ENCODE results near the gene CDH8.

CDH8 gene

DNA sequence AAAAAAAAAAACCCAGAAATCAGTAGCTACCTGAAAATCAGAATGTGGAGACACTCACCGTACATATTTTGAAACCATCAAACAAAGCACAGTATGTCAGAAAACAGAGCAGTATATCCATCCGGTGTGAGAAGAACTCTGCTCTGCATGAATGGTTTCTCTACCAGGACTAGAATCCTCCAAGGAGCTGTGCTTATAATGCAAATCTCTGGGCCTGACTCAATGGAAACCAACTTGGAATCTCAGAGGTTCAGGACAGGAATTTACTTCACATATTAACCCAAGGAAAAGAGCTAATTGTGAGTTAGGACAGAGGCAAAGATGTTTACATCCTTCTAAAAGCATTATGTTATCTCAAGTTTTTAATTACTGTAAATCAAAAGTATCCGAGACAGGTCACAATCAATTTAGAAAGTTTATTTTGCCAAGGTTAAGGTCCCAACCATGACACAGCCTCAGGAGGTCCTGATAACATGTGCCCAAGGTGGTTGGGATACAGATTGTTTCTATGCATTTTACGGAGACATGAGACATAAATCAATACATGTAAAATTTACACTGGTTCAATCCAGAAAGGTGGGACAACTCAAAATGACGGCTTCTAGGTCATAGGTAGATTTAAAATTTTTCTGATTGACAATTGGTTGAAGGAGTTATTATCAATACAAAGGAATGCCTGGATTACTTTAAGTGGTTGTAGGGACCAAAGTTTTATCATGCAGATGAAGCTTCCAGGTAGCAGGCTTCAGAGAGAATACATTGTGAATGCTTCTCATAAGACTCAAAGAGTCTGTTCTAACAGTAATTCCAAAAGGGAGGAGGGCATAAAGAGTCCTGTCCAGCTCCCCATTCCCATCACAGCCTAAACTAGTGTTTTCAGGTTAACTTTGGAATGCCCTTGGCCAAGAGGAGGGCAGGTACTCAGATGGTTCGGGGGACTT, 164.1 kb downstream of the CDH8 start:
- DNase-seq = no peak
- Histone ChIP-seq H3K14ac (ENCODE audit: low read length in 2 of 2) (no peak overlapping the region), H3K23ac (ENCODE audit: low read length in 2 of 2) (no peak overlapping the region), H2AFZ (ENCODE audit: low read depth, low read length) (no peak overlapping the region), H3K4ac (ENCODE audit: low read depth in 1 of 2, low read length in 2 of 2) (no peak overlapping the region), H3K27ac (ENCODE audit: low read length, poor library complexity, severe bottlenecking) (no peak overlapping the region), H3K79me1 (replicated peaks; ENCODE audit: low read length, poor library complexity, severe bottlenecking) (no peaks in the 10 kb centered on the region), H3K4me3 (ENCODE audit: insufficient read depth in 1 of 2, low read depth in 1 of 2, low read length in 2 of 2) (no peak overlapping the region), H3K36me3 (ENCODE audit: control insufficient read depth in 1 of 2, insufficient read depth in 2 of 2, low read depth in 1 of 2, low read length in 2 of 2) (no peaks in the 10 kb centered on the region), H3K9ac (ENCODE audit: low read length) (no peak overlapping the region), H4K8ac (ENCODE audit: low read length) (no peak overlapping the region), H3K27me3 (ENCODE audit: control insufficient read depth in 1 of 2, insufficient read depth in 1 of 2, low read length in 2 of 2) (no peaks in the 10 kb centered on the region), H2BK12ac (ENCODE audit: low read length in 2 of 2) (no peak overlapping the region), H3K4me2 (ENCODE audit: low read length, poor library complexity, severe bottlenecking) (no peak overlapping the region), H3K9me3 (ENCODE audit: control insufficient read depth, low read length) (no peaks in the 10 kb centered on the region), H2BK120ac (ENCODE audit: low read depth, low read length) (no peak overlapping the region), H2AK5ac (ENCODE audit: low read length, severe bottlenecking) (no peak overlapping the region), H2BK15ac (ENCODE audit: low read depth, poor library complexity, severe bottlenecking) (no peak overlapping the region), H3K4me1 (ENCODE audit: control insufficient read depth, insufficient read depth, low read depth, low read length) (no peaks in the 10 kb centered on the region), H3K18ac (ENCODE audit: low read depth in 1 of 2, low read length in 2 of 2) (no peak overlapping the region), H2BK5ac (ENCODE audit: low read depth, low read length, poor library complexity, severe bottlenecking) (no peak overlapping the region), H4K91ac (ENCODE audit: low read length) (no peak overlapping the region)
- WGBS = 72% methylated on average over 4 of the region's 6 CpGs

DNA sequence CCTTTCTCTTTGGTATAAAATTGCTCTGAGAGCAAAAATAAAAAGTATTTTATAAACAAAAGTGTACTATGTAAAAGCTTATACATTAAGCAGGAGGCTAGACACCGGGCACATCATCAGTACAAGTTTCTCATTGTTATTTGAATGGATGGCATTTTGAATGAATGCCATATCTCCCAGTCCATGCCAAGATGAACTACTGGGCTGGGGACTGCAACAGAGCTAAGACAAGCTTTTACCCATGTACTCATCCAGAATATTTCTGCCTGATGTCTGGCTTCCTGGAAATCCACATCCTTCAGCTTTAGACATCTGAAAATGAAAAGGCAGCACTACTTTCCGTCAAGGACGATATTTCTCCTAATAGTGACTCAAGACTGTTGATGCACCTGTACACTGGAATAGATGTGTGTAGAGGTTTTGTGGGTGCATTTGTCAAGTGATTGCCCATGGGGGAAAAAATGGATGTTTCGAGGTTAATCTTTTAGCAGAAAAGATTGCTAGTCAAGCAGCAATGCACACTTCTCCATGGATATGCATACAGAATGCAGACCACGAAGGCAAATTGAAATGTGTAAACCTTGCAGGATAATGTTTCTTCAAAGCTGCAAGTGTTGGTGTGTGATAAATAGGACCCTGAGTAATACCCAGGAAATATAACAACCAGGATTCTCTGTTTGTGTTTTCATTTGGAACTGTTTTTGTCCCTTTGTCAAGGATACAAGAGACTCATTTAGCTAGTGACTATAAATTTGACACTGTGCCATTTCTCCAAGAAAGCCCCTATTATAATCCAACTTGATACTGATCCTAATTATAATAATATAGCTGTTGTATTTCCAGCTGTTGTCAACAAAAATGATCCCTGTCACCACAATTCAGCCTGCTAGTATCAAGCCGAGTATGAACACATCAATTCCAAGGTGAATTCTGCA, 173.8 kb downstream of the CDH8 start:
- Histone ChIP-seq H3K9me3 (ENCODE audit: control insufficient read depth, low read length) (no peaks in the 10 kb centered on the region), H3K27me3 (ENCODE audit: control insufficient read depth in 1 of 2, insufficient read depth in 1 of 2, low read length in 2 of 2) (no peaks in the 10 kb centered on the region), H4K91ac (ENCODE audit: low read length) (no peak overlapping the region), H2AK5ac (ENCODE audit: low read length, severe bottlenecking) (no peak overlapping the region), H3K9ac (ENCODE audit: low read length) (no peak overlapping the region), H4K8ac (ENCODE audit: low read length) (no peak overlapping the region), H2AFZ (ENCODE audit: low read depth, low read length) (no peak overlapping the region), H3K27ac (ENCODE audit: low read length, poor library complexity, severe bottlenecking) (no peak overlapping the region), H3K4me3 (ENCODE audit: insufficient read depth in 1 of 2, low read depth in 1 of 2, low read length in 2 of 2) (no peak overlapping the region), H3K23ac (ENCODE audit: low read length in 2 of 2) (no peak overlapping the region), H2BK5ac (ENCODE audit: low read depth, low read length, poor library complexity, severe bottlenecking) (no peak overlapping the region), H3K18ac (ENCODE audit: low read depth in 1 of 2, low read length in 2 of 2) (no peak overlapping the region), H2BK15ac (ENCODE audit: low read depth, poor library complexity, severe bottlenecking) (no peak overlapping the region), H3K36me3 (ENCODE audit: control insufficient read depth in 1 of 2, insufficient read depth in 2 of 2, low read depth in 1 of 2, low read length in 2 of 2) (no peaks in the 10 kb centered on the region), H3K14ac (ENCODE audit: low read length in 2 of 2) (no peak overlapping the region), H3K4me1 (ENCODE audit: control insufficient read depth, insufficient read depth, low read depth, low read length) (peaks cover 2% of the 10 kb centered on the region), H3K79me1 (replicated peaks; ENCODE audit: low read length, poor library complexity, severe bottlenecking) (no peaks in the 10 kb centered on the region), H2BK12ac (ENCODE audit: low read length in 2 of 2) (no peak overlapping the region), H2BK120ac (ENCODE audit: low read depth, low read length) (no peak overlapping the region), H3K4me2 (ENCODE audit: low read length, poor library complexity, severe bottlenecking) (no peak overlapping the region), H3K4ac (ENCODE audit: low read depth in 1 of 2, low read length in 2 of 2) (no peak overlapping the region)
- DNase-seq = no peak
- 86% methylated on average over 6 of the region's 6 CpGs for WGBS

GRCh38 chr16:61858988-61859387, 177.2 kb downstream of the CDH8 start:
- H3K9ac ChIP-seq (ENCODE audit: low read length) = no peak overlapping the region
- H3K27ac ChIP-seq (ENCODE audit: low read length, poor library complexity, severe bottlenecking) = no peak overlapping the region

GRCh38 chr16:61842666-61843065, 193.6 kb downstream of the CDH8 start:
- H3K4me3 ChIP-seq (ENCODE audit: insufficient read depth in 1 of 2, low read depth in 1 of 2, low read length in 2 of 2) = no peak overlapping the region
- H3K18ac ChIP-seq (ENCODE audit: low read depth in 1 of 2, low read length in 2 of 2) = no peak overlapping the region
- H3K4me2 ChIP-seq (ENCODE audit: low read length, poor library complexity, severe bottlenecking) = no peak overlapping the region
- H3K27me3 ChIP-seq (ENCODE audit: control insufficient read depth in 1 of 2, insufficient read depth in 1 of 2, low read length in 2 of 2) = no peaks in the 10 kb centered on the region
- H3K14ac ChIP-seq (ENCODE audit: low read length in 2 of 2) = no peak overlapping the region
- no peak overlapping the region for H2AFZ ChIP-seq (ENCODE audit: low read depth, low read length)
- H3K9me3 ChIP-seq (ENCODE audit: control insufficient read depth, low read length) = no peaks in the 10 kb centered on the region
- H3K4me1 ChIP-seq (ENCODE audit: control insufficient read depth, insufficient read depth, low read depth, low read length) = no peaks in the 10 kb centered on the region
- no peak overlapping the region for H4K91ac ChIP-seq (ENCODE audit: low read length)
- no peaks in the 10 kb centered on the region for H3K79me1 ChIP-seq (replicated peaks; ENCODE audit: low read length, poor library complexity, severe bottlenecking)
- no peak overlapping the region for H3K27ac ChIP-seq (ENCODE audit: low read length, poor library complexity, severe bottlenecking)
- no peak overlapping the region for H3K4ac ChIP-seq (ENCODE audit: low read depth in 1 of 2, low read length in 2 of 2)
- H3K9ac ChIP-seq (ENCODE audit: low read length) = no peak overlapping the region
- H3K36me3 ChIP-seq (ENCODE audit: control insufficient read depth in 1 of 2, insufficient read depth in 2 of 2, low read depth in 1 of 2, low read length in 2 of 2) = no peaks in the 10 kb centered on the region
- H2BK120ac ChIP-seq (ENCODE audit: low read depth, low read length) = no peak overlapping the region
- no peak for DNase-seq
- H3K23ac ChIP-seq (ENCODE audit: low read length in 2 of 2) = no peak overlapping the region
- no peak overlapping the region for H2BK12ac ChIP-seq (ENCODE audit: low read length in 2 of 2)
- H2BK15ac ChIP-seq (ENCODE audit: low read depth, poor library complexity, severe bottlenecking) = no peak overlapping the region
- H4K8ac ChIP-seq (ENCODE audit: low read length) = no peak overlapping the region
- WGBS = 82% methylated on average over 1 of the region's 2 CpGs
- no peak overlapping the region for H2AK5ac ChIP-seq (ENCODE audit: low read length, severe bottlenecking)
- no peak overlapping the region for H2BK5ac ChIP-seq (ENCODE audit: low read depth, low read length, poor library complexity, severe bottlenecking)

More at GRCh38 chr16:61858988-61859387, 177.2 kb downstream of the CDH8 start:
- Histone ChIP-seq H3K27me3 (ENCODE audit: control insufficient read depth in 1 of 2, insufficient read depth in 1 of 2, low read length in 2 of 2) (no peaks in the 10 kb centered on the region), H3K36me3 (ENCODE audit: control insufficient read depth in 1 of 2, insufficient read depth in 2 of 2, low read depth in 1 of 2, low read length in 2 of 2) (no peaks in the 10 kb centered on the region), H4K91ac (ENCODE audit: low read length) (no peak overlapping the region), H3K79me1 (replicated peaks; ENCODE audit: low read length, poor library complexity, severe bottlenecking) (no peaks in the 10 kb centered on the region), H2BK12ac (ENCODE audit: low read length in 2 of 2) (no peak overlapping the region), H3K4me3 (ENCODE audit: insufficient read depth in 1 of 2, low read depth in 1 of 2, low read length in 2 of 2) (no peak overlapping the region), H3K23ac (ENCODE audit: low read length in 2 of 2) (no peak overlapping the region), H2BK15ac (ENCODE audit: low read depth, poor library complexity, severe bottlenecking) (no peak overlapping the region), H4K8ac (ENCODE audit: low read length) (no peak overlapping the region), H3K18ac (ENCODE audit: low read depth in 1 of 2, low read length in 2 of 2) (no peak overlapping the region), H3K9me3 (ENCODE audit: control insufficient read depth, low read length) (no peaks in the 10 kb centered on the region), H3K4me1 (ENCODE audit: control insufficient read depth, insufficient read depth, low read depth, low read length) (peaks cover 2% of the 10 kb centered on the region), H2AFZ (ENCODE audit: low read depth, low read length) (no peak overlapping the region), H2AK5ac (ENCODE audit: low read length, severe bottlenecking) (no peak overlapping the region), H3K14ac (ENCODE audit: low read length in 2 of 2) (no peak overlapping the region), H3K4me2 (ENCODE audit: low read length, poor library complexity, severe bottlenecking) (no peak overlapping the region), H2BK120ac (ENCODE audit: low read depth, low read length) (no peak overlapping the region), H3K4ac (ENCODE audit: low read depth in 1 of 2, low read length in 2 of 2) (no peak overlapping the region), H2BK5ac (ENCODE audit: low read depth, low read length, poor library complexity, severe bottlenecking) (no peak overlapping the region)
- peak; percentile 6 for DNase-seq
- 100% methylated on average over 1 of the region's 1 CpG for WGBS

All from mesenchymal stem cell (in vitro differentiated cells and primary cell).